CD4-positive, alpha-beta memory T cell (primary cell): ENCODE data around the gene HIGD1B. TPM values are rescaled to one million over a fixed set of nuclear protein-coding genes. Genes with fewer than 3 reads are reported as not detected.
A peak's percentile ranks its signal among the peaks of the same experiment; 100 is the strongest.

Experiments used
- CTCF ChIA-PET: fragments of 350-600 bp; sonication (Branson Sonifier 250); formaldehyde crosslinking; loops from one replicate; lab custom pipeline; 2021; ENCODE audit warnings: inconsistent platforms; ENCODE audit not compliant: partially characterized antibody; lab: Charles Lee
- POLR2A ChIA-PET: fragments of 350-600 bp; sonication (Branson Sonifier 250); formaldehyde crosslinking; loops from one replicate; lab custom pipeline; 2021; ENCODE audit not compliant: partially characterized antibody; lab: Charles Lee
- DNase-seq, 5 donors: peaks; one replicate each; pipeline versions ENCODE4 v3.0.0 to v3.0.0-alpha.2; 2020 to 2022; ENCODE audit warnings: mixed read lengths in 1 of 5
- H3K27ac ChIP-seq: one replicate; pipeline ENCODE4 v1.7.0; 2013; ENCODE audit warnings: low read depth, low read length
- H3K27me3 ChIP-seq: 2 replicates; pipeline ENCODE4 v1.7.0; 2013; ENCODE audit warnings: mild to moderate bottlenecking, low read length, moderate library complexity; ENCODE audit not compliant: insufficient read depth
- H3K36me3 ChIP-seq: 2 replicates; pipeline ENCODE4 v1.7.0; 2013; ENCODE audit warnings: mild to moderate bottlenecking, low read length, moderate library complexity; ENCODE audit not compliant: insufficient read depth
- H3K4me1 ChIP-seq: 2 replicates; pipeline ENCODE4 v1.7.0; 2013; ENCODE audit warnings: mild to moderate bottlenecking, low read length, moderate library complexity; ENCODE audit not compliant: insufficient read depth
- H3K4me3 ChIP-seq, 2 donors: one replicate each; pipeline ENCODE4 v1.7.0; 2013; ENCODE audit warnings: low read length in 2 of 2, mild to moderate bottlenecking in 1 of 2
- H3K9me3 ChIP-seq, 2 donors: one replicate each; pipeline ENCODE4 v1.7.0; 2013; ENCODE audit warnings: low read length in 2 of 2, control low read depth in 1 of 2; ENCODE audit not compliant: control insufficient read depth in 1 of 2
- H3K27ac Mint-ChIP-seq, 7 donors: one replicate each; pipeline ENCODE4 v1.8.0; 2020 to 2021; ENCODE audit warnings: mixed read lengths in 7 of 7, mild to moderate bottlenecking in 6 of 7, inconsistent platforms in 3 of 7, moderate library complexity in 3 of 7
- H3K27me3 Mint-ChIP-seq, 2 donors: one replicate each; pipeline ENCODE4 v1.8.0; 2020 to 2021; ENCODE audit warnings: mixed read lengths in 2 of 2
- H3K36me3 Mint-ChIP-seq, 2 donors: one replicate each; pipeline ENCODE4 v1.8.0; 2020 to 2021; ENCODE audit warnings: mixed read lengths in 2 of 2, inconsistent platforms in 1 of 2, mild to moderate bottlenecking in 1 of 2
- H3K4me1 Mint-ChIP-seq, 4 donors: one replicate each; pipeline ENCODE4 v1.8.0; 2020 to 2021; ENCODE audit warnings: mixed read lengths in 4 of 4, mild to moderate bottlenecking in 1 of 4
- H3K4me3 Mint-ChIP-seq, 8 donors: one replicate each; pipeline ENCODE4 v1.8.0; 2020 to 2021; ENCODE audit warnings: mixed read lengths in 8 of 8, mild to moderate bottlenecking in 7 of 8, moderate library complexity in 6 of 8, inconsistent platforms in 3 of 8
- H3K9me3 Mint-ChIP-seq, 8 donors: one replicate each; pipeline ENCODE4 v1.8.0; 2020 to 2021; ENCODE audit warnings: mixed read lengths in 8 of 8, mild to moderate bottlenecking in 5 of 8, inconsistent platforms in 3 of 8, moderate library complexity in 1 of 8
- intact Hi-C: fragments of 100-400 bp; cut with micrococcal nuclease; formaldehyde crosslinking; loops from one replicate; pipeline ENCODE4 v1.15.1; 2023
- polyA plus RNA-seq, 2 donors: library from polyadenylated mRNA; unstranded; fragments of 300-500 nt; fragmentation: Illumina TruSeq; gene quantifications; one replicate each; pipeline ENCODE4 v1.2.3, GENCODE V29; 2021
- total RNA-seq, 2 experiments: library from RNA; stranded (reverse); gene quantifications; one replicate each; pipeline ENCODE4 v1.2.3, GENCODE V29; 2021

Gene HIGD1B
- total and polyA plus RNA-seq, 4 experiments from 2014 or later: not detected

DNA sequence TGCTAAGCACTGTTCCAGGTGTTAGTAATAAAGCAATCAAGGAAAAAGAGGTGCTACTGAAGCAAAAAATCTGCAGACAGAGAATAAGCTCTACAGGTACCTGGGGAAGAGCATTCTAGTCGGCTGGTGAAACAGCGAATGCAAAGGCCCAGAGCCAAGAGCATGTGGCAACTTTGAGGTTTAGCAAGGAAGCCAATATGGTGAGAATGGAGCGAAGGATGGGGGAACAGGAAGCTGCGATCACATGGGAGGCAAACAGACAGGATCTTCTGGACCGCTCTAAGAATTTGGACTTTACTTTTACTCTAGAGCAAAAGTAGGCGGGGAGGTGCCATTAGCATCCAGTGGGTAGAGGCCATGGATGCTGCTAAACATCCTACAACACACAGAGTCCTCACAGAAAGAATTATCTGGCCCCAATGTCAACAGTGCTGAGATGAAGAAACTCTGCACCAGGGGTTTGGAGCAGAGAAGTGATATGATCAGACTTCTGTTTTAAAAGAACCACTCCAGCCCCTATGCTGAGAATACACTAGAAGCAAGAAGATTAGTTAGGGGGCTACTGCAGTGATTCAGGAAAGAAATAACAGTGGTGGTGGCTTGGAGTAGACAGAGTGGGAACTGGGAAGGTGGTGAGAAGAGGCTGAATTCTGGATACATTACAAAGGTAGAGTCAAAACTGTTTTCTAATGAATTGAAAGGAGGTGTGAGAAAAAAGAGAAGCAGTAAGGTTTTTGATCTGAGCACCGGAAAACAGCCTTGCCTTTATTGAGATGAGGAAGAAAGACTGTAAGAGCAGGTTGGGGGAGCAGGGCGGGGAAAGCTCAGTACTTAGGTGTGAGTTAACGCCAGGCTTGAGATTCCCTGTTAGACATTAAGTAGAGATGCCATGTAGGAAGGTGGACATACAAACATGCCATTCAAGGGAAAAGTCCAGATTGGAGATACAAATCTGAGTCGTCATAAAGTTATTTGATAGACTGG is 40.6 kb downstream of the HIGD1B start:
- Mint-ChIP-seq H3K27ac (no peak overlapping the region), H3K9me3 (no peaks in the 10 kb centered on the region), H3K36me3 (peaks cover 23 to 48% of the 10 kb centered on the region in 2 donors), H3K4me3 (no peak overlapping the region), H3K4me1 (peaks cover 8 to 15% (median 11%) of the 10 kb centered on the region in 4 donors), H3K27me3 (no peaks in the 10 kb centered on the region)
- Histone ChIP-seq H3K4me3 (no peak overlapping the region), H3K27ac (peak overlapping the region; percentile 16), H3K4me1 (peaks cover 28% of the 10 kb centered on the region), H3K36me3 (peaks cover 40% of the 10 kb centered on the region), H3K27me3 (no peaks in the 10 kb centered on the region), H3K9me3 (no peaks in the 10 kb centered on the region)
- peak in 1 of 5 donors; percentile 9 for DNase-seq
- intact Hi-C loops: no loop called here
- CTCF ChIA-PET: no interaction called here
- POLR2A ChIA-PET: no interaction called here

DNA sequence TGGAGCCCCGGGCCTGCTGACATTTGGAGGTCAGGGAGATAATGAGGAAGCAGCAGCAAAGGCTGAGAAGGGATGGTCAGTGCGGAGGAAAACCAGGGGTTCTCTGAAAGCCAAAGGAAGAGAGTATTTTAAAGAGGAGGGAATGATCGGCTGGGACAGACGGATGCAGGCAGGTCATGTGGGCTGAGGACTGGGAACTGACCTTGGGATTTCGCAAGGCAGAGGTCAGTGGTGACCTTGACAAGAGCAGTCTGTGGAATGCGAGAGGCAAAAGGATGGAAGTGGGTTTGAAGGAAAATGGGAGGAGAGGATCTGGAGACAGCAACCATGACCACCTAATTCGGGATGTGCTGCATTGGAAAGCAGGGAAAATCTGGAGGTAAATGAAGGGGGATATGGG is 41.3 kb downstream of the HIGD1B start:
- ChIA-PET CTCF (interaction anchor here (0.7 to 1.8 kb wide), 2 partner anchors 8 to 132 kb away, joined by 3 to 5 read pairs; no protein-coding TSS in a partner anchor), POLR2A (no interaction called here)
- Mint-ChIP-seq H3K4me3 (no peak overlapping the region), H3K27ac (no peak overlapping the region), H3K36me3 (peaks cover 20 to 45% of the 10 kb centered on the region in 2 donors), H3K9me3 (no peaks in the 10 kb centered on the region), H3K4me1 (peaks cover 11 to 15% (median 12%) of the 10 kb centered on the region in 4 donors), H3K27me3 (no peaks in the 10 kb centered on the region)
- H3K4me3 ChIP-seq: no peak overlapping the region
- no peaks in the 10 kb centered on the region for H3K27me3 ChIP-seq
- intact Hi-C loops: no loop called here
- DNase-seq: no peak
- no peaks in the 10 kb centered on the region for H3K9me3 ChIP-seq
- peaks cover 34% of the 10 kb centered on the region for H3K36me3 ChIP-seq
- H3K27ac ChIP-seq: peak overlapping the region; percentile 16
- peaks cover 28% of the 10 kb centered on the region for H3K4me1 ChIP-seq

DNA sequence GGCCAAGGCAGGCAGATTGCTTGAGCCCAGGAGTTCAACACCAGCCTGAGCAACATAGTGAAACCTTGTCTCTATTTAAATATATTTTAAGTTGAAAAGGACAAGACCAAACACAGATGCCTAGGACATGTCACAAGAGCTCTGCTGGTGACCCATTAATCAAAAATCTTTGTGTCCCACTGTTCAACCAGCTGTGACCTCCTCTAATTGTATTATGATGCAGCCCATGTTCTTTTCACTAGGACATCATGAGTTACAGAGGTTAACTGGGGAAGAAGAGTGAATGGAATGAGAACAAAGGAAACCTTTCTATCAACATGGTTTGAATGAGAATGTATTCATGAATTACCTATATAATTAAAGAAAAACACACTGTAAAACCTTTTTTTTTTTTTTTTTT is 44.6 kb downstream of the HIGD1B start:
- peaks cover 11 to 34% of the 10 kb centered on the region in 2 donors for H3K36me3 Mint-ChIP-seq
- intact Hi-C loops: no loop called here
- H3K36me3 ChIP-seq: peaks cover 13% of the 10 kb centered on the region
- H3K4me1 ChIP-seq: peaks cover 22% of the 10 kb centered on the region
- no peak overlapping the region for H3K4me3 Mint-ChIP-seq
- H3K4me1 Mint-ChIP-seq: peaks cover 16 to 33% (median 21%) of the 10 kb centered on the region in 4 donors
- ChIA-PET CTCF (interaction anchor here (0.6 to 1.3 kb wide), 3 partner anchors 14 to 243 kb away, joined by 3 to 4 read pairs (median 4); partner anchors contain the start of gene ACBD4), POLR2A (no interaction called here)
- no peak overlapping the region for H3K4me3 ChIP-seq
- no peaks in the 10 kb centered on the region for H3K27me3 ChIP-seq
- H3K9me3 Mint-ChIP-seq: no peaks in the 10 kb centered on the region
- no peaks in the 10 kb centered on the region for H3K9me3 ChIP-seq
- H3K27ac ChIP-seq: no peak overlapping the region
- no peak for DNase-seq
- H3K27me3 Mint-ChIP-seq: no peaks in the 10 kb centered on the region
- H3K27ac Mint-ChIP-seq: no peak overlapping the region

DNA sequence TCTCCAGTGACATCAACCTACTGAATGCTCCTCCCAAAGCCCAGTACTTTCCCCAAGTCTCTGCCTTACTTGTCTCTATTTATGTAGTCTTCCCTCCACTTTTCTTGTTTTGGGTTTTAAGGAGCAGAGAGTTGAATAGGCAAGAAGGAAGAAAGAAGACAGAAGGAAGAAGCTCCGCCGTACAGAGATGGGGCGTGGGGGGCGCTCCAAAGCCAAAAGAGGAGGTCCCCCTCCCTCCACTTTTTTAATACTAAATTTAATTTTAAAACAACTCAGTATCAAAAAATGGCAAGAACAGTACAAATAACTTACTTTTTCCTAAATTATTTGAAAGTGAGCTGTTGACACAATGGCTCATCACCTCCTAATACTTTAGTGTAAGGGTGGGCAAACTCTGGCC is 47.0 kb downstream of the HIGD1B start:
- Histone ChIP-seq H3K27ac (no peak overlapping the region), H3K36me3 (peaks cover 13% of the 10 kb centered on the region), H3K9me3 (no peaks in the 10 kb centered on the region), H3K4me1 (peaks cover 15% of the 10 kb centered on the region), H3K4me3 (no peak overlapping the region), H3K27me3 (no peaks in the 10 kb centered on the region)
- ChIA-PET CTCF (interaction anchor here (0.7 to 1.2 kb wide), 4 partner anchors 81 to 493 kb away, joined by 3 to 5 read pairs (median 3); no protein-coding TSS in a partner anchor), POLR2A (interaction anchor here (0.7 kb wide), 1 partner anchor 406 kb away, joined by 3 read pairs; no protein-coding TSS in a partner anchor)
- Mint-ChIP-seq H3K4me1 (peaks cover 27 to 48% (median 31%) of the 10 kb centered on the region in 4 donors), H3K36me3 (peaks cover 11 to 43% of the 10 kb centered on the region in 2 donors), H3K27ac (peak overlapping the region in 2 of 7 donors; percentile 5 to 14), H3K9me3 (peaks cover 0 to 3% (median 0%) of the 10 kb centered on the region in 8 donors), H3K27me3 (no peaks in the 10 kb centered on the region), H3K4me3 (no peak overlapping the region)
- intact Hi-C loops: no loop called here
- DNase-seq: no peak

DNA sequence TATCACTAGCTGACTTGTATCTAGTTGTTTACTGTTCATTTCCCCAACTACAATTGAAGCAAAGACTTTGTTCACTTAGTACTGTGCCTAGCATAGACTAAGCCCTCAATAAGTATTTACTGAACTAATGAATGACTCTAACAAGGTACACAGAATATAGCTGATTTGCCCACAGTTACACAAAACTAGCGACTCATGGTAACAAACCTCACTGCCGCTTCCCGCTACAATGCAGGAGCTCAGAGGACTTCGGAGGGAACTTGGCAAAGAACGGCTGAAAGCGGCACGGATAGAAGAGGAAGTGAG is 51.0 kb downstream of the HIGD1B start:
- H3K4me1 Mint-ChIP-seq: peaks cover 18 to 48% (median 28%) of the 10 kb centered on the region in 4 donors
- ChIA-PET POLR2A (interaction anchor here (0.9 to 3.4 kb wide), 13 partner anchors 13 to 510 kb away, joined by 3 to 10 read pairs (median 4); partner anchors contain the start of genes ACBD4, DBF4B, DCAKD and FMNL1), CTCF (interaction anchor here (0.9 to 1.7 kb wide), 7 partner anchors 20 to 237 kb away, joined by 3 to 5 read pairs (median 4); partner anchors contain the start of gene ACBD4)
- H3K27me3 Mint-ChIP-seq: no peaks in the 10 kb centered on the region
- Histone ChIP-seq H3K9me3 (no peaks in the 10 kb centered on the region), H3K36me3 (peaks cover 8% of the 10 kb centered on the region), H3K4me3 (peak overlapping the region; percentile 71 to 92), H3K27me3 (no peaks in the 10 kb centered on the region), H3K4me1 (peaks cover 21% of the 10 kb centered on the region), H3K27ac (peak overlapping the region; percentile 85)
- H3K9me3 Mint-ChIP-seq: peaks cover 0 to 3% (median 0%) of the 10 kb centered on the region in 8 donors
- DNase-seq: no peak
- intact Hi-C loops: loop anchor here (1.0 kb wide), 6 partner anchors 49 to 209 kb away; partner anchors contain the start of genes C1QL1, CCDC43, DCAKD and KIF18B
- H3K27ac Mint-ChIP-seq: peak overlapping the region; percentile 99 to 100 (median 100)
- peak overlapping the region; percentile 91 to 99 (median 94) for H3K4me3 Mint-ChIP-seq
- peaks cover 7 to 24% of the 10 kb centered on the region in 2 donors for H3K36me3 Mint-ChIP-seq

DNA sequence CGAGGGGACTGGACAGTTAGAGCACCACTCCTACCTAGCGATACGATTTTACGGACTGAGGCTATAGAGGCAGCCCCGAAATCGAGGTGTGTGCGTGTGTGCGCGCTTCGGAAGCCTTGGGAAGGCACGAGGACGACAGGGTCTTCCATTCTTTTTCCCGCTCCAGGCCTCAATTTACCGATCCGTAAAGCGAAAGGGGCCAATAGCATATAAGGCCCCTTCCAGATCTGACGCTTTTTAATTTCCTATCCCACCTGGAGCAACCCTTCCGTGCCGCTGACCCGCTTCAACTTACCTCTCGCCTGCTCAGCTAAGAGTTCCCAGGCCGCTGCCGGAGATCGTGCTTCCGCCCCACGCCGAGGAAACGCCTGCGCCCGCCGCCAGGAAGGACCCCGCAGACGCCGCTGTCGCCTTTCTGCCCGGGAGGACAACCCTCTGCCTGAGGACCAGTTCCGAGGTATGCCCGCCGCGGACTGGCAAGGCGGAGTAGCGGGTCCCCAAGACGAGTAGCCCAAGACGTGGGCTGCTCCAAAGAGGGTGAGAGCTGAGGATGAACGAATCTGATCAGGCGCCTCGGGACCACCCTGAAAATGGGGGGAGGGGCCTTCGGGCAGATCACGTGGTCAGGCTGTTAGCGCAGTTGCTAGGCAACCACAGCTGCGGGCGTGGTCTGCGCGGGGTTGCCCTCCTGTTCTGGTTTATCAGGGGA is 51.5 kb downstream of the HIGD1B start, which contains the start of gene EFTUD2:
Gene EFTUD2, minus strand, starts transcription at position 372 of the 709 bp plus-strand sequence. CDS start 4,924 bp downstream, outside the sequence.
- Mint-ChIP-seq H3K9me3 (peaks cover 0 to 3% (median 0%) of the 10 kb centered on the region in 8 donors), H3K4me1 (peaks cover 18 to 48% (median 28%) of the 10 kb centered on the region in 4 donors), H3K27me3 (no peaks in the 10 kb centered on the region), H3K4me3 (peak within 1 kb of the TSS; percentile 91 to 99 (median 94)), H3K36me3 (peaks cover 7 to 22% of the 10 kb centered on the region in 2 donors), H3K27ac (peak within 1 kb of the TSS; percentile 99 to 100 (median 100))
- peak within 1 kb of the TSS; percentile 85 for H3K27ac ChIP-seq
- H3K4me3 ChIP-seq: peak within 1 kb of the TSS; percentile 71 to 92
- POLR2A ChIA-PET: interaction anchor here (0.7 to 3.4 kb wide), 20 partner anchors 12 to 1531 kb away, joined by 3 to 10 read pairs (median 4); partner anchors contain the start of genes ACBD4, CCDC43, DBF4B and DCAKD
- H3K9me3 ChIP-seq: no peaks in the 10 kb centered on the region
- no peaks in the 10 kb centered on the region for H3K27me3 ChIP-seq
- DNase-seq: peak; percentile 93 to 98 (median 96)
- CTCF ChIA-PET: interaction anchor here (0.7 to 1.7 kb wide), 8 partner anchors 12 to 236 kb away, joined by 3 to 5 read pairs (median 4); partner anchors contain the start of gene ACBD4
- H3K4me1 ChIP-seq: peaks cover 21% of the 10 kb centered on the region
- intact Hi-C loops: loop anchor here (1.0 kb wide), 6 partner anchors 48 to 210 kb away; partner anchors contain the start of genes C1QL1, CCDC43, DCAKD and KIF18B
- H3K36me3 ChIP-seq: peaks cover 5% of the 10 kb centered on the region
